SK-N-SH treated with all-trans-retinoic acid at 6 μM for 48 hours (cell line): ENCODE results near the gene ANO5.

ENCODE experiments used
- ARNTL ChIP-seq: fragments of 450-650 bp; formaldehyde crosslinking; IDR thresholded peaks from 2 replicates; pipeline ENCODE4 v1.5.0; 2020; ENCODE audit warnings: low read depth, mild to moderate bottlenecking, moderate library complexity, borderline replicate concordance
- CREB5 ChIP-seq: fragments of 250-450 bp; sonication (Bioruptor Pico); IDR thresholded peaks from 2 replicates; pipeline ENCODE4 v1.5.1; 2020; ENCODE audit warnings: low read depth, mild to moderate bottlenecking, moderate library complexity
- CSDC2 ChIP-seq: fragments of 250-450 bp; sonication (Bioruptor Pico); IDR thresholded peaks from 2 replicates; pipeline ENCODE4 v1.5.0; 2020; ENCODE audit warnings: mild to moderate bottlenecking, moderate library complexity
- ESRRG ChIP-seq: fragments of 250-450 bp; sonication (Bioruptor Pico); IDR thresholded peaks from 2 replicates; pipeline ENCODE4 v1.6.1; 2021; ENCODE audit warnings: mild to moderate bottlenecking
- GLIS3 ChIP-seq: fragments of 250-450 bp; sonication (Bioruptor Pico); IDR thresholded peaks from 2 replicates; pipeline ENCODE4 v1.5.0; 2020; ENCODE audit warnings: mild to moderate bottlenecking, moderate library complexity
- OSR1 ChIP-seq: fragments of 250-450 bp; sonication (Bioruptor Pico); IDR thresholded peaks from 2 replicates; pipeline ENCODE4 v1.8.0; 2022; ENCODE audit warnings: moderate library complexity, mild to moderate bottlenecking, inconsistent platforms
- POU6F1 ChIP-seq: fragments of 250-450 bp; sonication (Bioruptor Pico); IDR thresholded peaks from 2 replicates; pipeline ENCODE4 v1.8.0; 2021; ENCODE audit warnings: low read depth, mild to moderate bottlenecking, moderate library complexity, borderline replicate concordance
- ZFP30 ChIP-seq: fragments of 450-650 bp; formaldehyde crosslinking; IDR thresholded peaks from 2 replicates; pipeline ENCODE4 v1.5.0; 2022; ENCODE audit warnings: mild to moderate bottlenecking, moderate library complexity
- ZNF565 ChIP-seq: fragments of 450-650 bp; formaldehyde crosslinking; conservative IDR thresholded peaks from 2 replicates; pipeline ENCODE4 v1.5.0; 2020; ENCODE audit warnings: low read depth, mild to moderate bottlenecking, moderate library complexity
- TF ChIP-seq, protein P1 (sequence below): fragments of 250-450 bp; sonication (Bioruptor Pico); IDR thresholded peaks from 2 replicates; pipeline ENCODE4 v1.5.0; 2020; ENCODE audit warnings: mild to moderate bottlenecking, moderate library complexity

DNA sequence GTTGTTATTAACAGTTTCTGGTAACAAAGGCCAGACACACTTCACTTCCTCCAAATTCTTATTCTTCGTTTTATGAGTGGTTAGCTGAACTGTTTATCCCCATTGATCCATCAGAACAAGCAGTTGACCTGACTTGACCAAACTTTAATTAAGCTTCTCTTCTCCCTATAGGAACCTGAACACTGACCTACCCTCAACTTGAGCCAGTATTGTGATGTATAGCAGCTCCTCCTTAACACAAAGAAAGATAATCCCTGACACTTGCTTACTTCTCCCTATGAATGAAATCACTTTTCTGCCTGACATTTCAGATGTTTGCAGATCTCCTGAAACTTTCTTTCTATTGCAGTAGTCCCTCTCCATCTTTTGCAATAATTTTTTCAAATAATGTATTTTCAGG lies 41.9 kb downstream of the ANO5 start:
- TF ChIP-seq ZNF565 (CRISPR knock-in tag) (no peak), ARNTL (CRISPR knock-in tag) (no peak), CREB5 (CRISPR knock-in tag) (no peak), OSR1 (CRISPR knock-in tag) (no peak), GLIS3 (no peak), POU6F1 (no peak), ZFP30 (CRISPR knock-in tag) (no peak), ESRRG (CRISPR knock-in tag) (no peak), CSDC2 (CRISPR knock-in tag) (no peak)
- TF ChIP-seq, protein P1, sequence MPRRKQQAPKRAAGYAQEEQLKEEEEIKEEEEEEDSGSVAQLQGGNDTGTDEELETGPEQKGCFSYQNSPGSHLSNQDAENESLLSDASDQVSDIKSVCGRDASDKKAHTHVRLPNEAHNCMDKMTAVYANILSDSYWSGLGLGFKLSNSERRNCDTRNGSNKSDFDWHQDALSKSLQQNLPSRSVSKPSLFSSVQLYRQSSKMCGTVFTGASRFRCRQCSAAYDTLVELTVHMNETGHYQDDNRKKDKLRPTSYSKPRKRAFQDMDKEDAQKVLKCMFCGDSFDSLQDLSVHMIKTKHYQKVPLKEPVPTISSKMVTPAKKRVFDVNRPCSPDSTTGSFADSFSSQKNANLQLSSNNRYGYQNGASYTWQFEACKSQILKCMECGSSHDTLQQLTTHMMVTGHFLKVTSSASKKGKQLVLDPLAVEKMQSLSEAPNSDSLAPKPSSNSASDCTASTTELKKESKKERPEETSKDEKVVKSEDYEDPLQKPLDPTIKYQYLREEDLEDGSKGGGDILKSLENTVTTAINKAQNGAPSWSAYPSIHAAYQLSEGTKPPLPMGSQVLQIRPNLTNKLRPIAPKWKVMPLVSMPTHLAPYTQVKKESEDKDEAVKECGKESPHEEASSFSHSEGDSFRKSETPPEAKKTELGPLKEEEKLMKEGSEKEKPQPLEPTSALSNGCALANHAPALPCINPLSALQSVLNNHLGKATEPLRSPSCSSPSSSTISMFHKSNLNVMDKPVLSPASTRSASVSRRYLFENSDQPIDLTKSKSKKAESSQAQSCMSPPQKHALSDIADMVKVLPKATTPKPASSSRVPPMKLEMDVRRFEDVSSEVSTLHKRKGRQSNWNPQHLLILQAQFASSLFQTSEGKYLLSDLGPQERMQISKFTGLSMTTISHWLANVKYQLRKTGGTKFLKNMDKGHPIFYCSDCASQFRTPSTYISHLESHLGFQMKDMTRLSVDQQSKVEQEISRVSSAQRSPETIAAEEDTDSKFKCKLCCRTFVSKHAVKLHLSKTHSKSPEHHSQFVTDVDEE (CRISPR knock-in tag) = no peak
